NCI-H146 treated with DMSO at 0.1 percent for 48 hours (cell line): Measurements from ENCODE around the gene SCFD2.
A peak's percentile ranks its signal among the peaks of the same experiment; 100 is the strongest.
"Not testable (repeated sequence)": the region's sequence is repeated elsewhere in the genome, so short reads cannot be mapped to it uniquely, and the experiment has no call there.

Source experiments
- DNase-seq: peaks from one replicate; lab custom pipeline; 2025; ENCODE audit not compliant: unreplicated experiment; lab: John Stamatoyannopoulos, UW

The SCFD2 gene

GRCh38 chr4:52995360-52996030 lies 370.4 kb downstream of the SCFD2 start:
- DNase-seq, result no peak

DNA sequence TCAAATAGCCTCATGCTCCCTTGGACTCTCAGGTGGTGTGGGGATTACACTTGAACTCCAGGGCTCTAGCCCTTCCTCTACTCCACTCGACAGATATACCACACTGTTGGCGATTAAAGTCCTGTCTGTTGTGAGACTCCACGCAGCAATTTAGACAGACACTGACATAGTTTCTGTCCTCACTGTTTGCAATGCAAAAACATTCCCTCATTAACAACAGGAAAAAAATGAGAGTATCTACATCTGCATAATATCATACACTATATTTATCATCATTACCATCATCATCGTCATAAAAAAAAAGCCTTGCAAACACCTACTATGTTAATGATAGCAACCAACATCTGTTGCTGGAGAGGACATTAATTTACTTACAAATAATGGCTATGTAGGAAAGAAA lies 371.3 kb downstream of the SCFD2 start:
- DNase-seq, result no peak

GRCh38 chr4:52993771-52994170 lies 372.1 kb downstream of the SCFD2 start:
- DNase-seq, result no peak

DNA sequence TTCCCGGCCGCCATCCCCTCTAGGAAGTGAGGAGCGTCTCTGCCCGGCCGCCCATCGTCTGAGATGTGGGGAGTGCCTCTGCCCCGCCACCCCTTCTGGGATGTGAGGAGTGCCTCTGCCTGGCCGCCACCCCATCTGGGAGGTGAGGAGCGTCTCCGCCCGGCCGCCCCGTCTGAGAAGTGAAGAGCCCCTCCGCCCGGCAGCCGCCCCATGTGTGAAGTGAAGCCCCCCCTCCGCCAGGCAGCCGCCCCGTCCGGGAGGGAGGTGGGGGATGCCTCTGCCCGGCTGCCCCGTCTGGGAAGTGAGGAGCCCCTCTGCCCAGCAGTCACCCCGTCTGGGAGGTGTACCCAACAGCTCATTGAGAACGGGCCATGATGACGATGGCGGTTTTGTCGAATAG lies 373.3 kb downstream of the SCFD2 start:
- not testable (repeated sequence) for DNase-seq

GRCh38 chr4:52991472-52991871 lies 374.4 kb downstream of the SCFD2 start:
- DNase-seq, result no peak

GRCh38 chr4:52990706-52991105 lies 375.2 kb downstream of the SCFD2 start:
- DNase-seq, result no peak

GRCh38 chr4:52989865-52990264 lies 376.0 kb downstream of the SCFD2 start:
- no peak for DNase-seq

- no peak for DNase-seq
Observed at GRCh38 chr4:52987392-52988056, 378.3 kb downstream of the SCFD2 start.

- no peak for DNase-seq
Observed at GRCh38 chr4:52984462-52984881, 381.4 kb downstream of the SCFD2 start.

- peak; percentile 75 for DNase-seq
Observed at GRCh38 chr4:52983563-52984303, 382.1 kb downstream of the SCFD2 start.

DNA sequence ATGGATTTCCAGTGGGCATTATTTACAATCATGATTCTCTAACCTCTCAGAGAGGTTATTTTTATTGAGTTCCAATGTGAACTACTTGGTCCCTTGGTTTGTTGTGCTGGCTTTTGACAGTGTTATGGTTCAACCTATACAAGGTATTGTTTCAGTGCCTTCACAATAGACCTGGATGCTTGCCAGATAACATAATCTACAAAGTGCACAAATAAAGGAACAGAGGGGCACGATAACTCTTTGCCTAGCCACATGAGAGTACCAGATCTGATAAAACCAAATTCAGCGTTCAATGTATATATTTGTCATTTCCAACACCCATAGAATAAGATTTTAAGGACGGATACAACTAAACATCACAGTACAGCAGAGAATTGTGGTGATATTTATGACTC lies 382.9 kb downstream of the SCFD2 start:
- DNase-seq, result no peak

- peak; percentile 71 for DNase-seq
Observed at GRCh38 chr4:52982255-52982945, 383.5 kb downstream of the SCFD2 start.

DNA sequence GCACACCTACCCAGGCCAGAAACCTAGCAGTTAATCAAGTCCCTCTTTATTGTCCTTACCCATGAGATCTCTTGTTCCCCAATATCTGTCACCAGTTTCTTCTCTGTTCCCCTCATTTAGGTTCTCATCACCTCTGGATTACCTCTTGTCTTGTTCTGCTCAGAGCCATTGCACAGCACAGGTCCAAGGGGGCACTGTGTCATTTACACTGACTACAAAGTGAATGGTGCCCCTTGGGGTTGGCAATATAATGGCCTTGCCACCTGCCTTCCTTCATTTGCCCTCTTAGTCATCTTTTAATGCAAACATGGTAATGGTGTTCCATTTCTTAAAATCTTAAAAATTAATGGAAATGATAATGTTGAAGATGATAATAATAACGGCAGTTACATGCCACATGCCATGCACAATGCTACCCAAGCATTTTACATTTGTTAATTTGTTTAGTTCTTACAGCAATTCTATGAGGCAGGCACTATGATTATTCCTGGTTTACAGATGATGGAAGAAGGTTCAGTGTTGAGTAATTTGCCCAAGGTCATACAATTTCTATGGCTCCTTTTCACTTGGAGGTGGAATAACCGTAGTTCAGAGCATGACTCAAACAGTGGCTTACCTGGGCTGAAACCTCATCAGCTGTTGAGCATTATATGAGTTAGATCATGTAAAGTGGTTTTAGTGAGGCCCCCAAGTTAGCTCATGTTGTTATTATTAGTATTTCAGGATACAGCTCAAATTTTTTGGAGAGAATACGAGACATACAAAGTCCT lies 385.9 kb downstream of the SCFD2 start:
- no peak for DNase-seq

GRCh38 chr4:52979020-52979419 lies 386.8 kb downstream of the SCFD2 start:
- DNase-seq, result no peak

GRCh38 chr4:52977252-52977651 lies 388.6 kb downstream of the SCFD2 start:
- no peak for DNase-seq

DNA sequence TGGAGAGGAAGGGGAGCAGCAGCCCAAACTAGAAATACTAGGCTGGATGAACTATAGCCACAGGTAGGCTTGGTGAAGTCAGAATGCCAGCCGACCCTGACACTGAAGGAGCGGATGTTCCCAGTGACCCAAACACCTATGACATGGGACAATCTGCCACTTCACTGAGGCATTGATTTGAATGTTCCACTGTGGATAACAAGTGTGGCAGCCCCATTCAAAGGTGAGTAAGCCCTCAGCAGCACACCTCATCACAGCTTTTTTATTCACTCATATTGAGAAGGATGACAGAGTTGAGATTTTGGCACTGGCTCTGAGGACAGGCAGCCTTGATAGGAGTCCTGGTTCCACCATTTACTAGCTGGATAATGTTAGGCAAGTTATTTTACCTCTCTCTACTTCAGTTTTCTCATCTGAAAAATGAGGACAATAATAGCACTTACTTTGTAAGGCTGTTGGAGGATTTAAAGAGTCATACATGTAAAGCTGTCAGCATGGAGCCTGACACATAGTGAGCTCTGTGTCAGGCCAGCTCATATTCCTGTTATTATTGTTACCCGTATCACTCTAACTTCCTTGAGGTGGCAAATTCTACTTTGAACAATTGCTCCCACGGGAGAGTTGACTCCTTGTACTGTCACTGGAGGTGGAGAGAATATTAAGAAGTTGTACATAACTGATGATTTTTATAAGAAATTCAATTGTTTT lies 389.2 kb downstream of the SCFD2 start:
- DNase-seq, result no peak

DNA sequence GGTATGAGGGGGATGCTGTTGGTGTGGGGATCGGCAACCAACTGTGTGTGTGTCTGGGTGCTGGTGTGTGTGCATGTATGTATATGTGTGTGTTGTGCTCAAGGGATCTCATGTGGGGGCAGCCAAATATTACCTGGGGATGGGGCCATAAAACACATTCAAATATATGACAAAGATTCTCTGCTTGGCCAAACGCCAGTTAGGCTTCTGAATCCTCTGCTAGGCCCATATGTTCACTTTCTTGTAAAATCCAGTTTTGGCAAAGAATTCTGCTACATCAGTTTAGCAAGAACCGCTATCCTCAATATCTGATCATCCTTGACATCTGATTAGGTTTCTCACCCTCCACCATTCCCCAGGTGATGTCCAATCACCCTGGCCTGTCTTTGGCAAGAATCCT lies 397.2 kb downstream of the SCFD2 start:
- DNase-seq, result no peak

DNA sequence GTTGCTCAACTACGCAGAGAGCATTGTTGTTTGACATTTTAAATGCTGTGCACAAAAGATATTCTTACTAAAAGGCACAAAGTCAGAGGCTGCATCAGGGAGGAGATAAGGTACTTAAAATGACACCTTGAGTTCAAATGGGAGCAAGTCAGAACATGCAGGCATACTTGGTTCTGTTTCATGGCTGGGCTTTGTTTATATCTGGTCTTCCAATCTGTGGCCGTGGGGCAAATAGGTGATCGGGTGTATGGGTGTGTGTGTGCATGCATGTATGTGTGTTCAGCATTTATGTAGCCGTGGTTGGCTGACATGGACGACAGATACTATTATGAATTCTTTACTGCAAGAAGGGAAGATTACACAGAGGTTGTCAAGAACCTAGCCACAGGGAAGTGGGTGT lies 397.6 kb downstream of the SCFD2 start:
- no peak for DNase-seq

GRCh38 chr4:52966781-52967180 lies 399.1 kb downstream of the SCFD2 start:
- DNase-seq, result no peak

- DNase-seq, result no peak
Observed at GRCh38 chr4:52966172-52966571, 399.7 kb downstream of the SCFD2 start.
